ENCODE results near the gene KLHL4. TPM values are rescaled to one million over a fixed set of nuclear protein-coding genes. Genes with fewer than 3 reads are reported as not detected.

The KLHL4 gene
- total and polyA plus RNA-seq, 2 donors (not counting 1 experiment from before 2014, with no cell fraction given): not detected

DNA sequence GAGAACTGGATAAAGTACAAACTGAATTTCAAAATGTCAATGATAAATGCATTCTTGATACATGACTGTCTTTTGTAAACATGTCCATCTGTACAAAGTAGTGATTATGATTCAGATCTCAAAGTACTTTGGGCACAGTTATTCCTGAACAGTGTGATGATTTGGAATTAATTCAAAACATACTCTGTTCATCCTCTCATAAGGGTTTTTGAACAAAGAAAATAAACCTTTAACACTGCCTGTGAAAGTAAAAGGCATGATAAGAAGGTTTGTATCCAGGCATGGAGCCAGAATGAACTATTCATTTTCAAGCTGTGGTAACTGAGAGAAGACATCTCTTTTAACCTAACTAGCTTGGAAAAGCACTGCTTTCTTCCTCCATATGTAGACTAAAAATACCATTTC lies 883 bp upstream of the KLHL4 start:
- H3K4me1 ChIP-seq (ENCODE audit: control insufficient read depth in 2 of 2, insufficient read depth in 2 of 2, low read length in 2 of 2): no peaks in the 10 kb centered on the region

GRCh38 chrX:87518504-87518903 lies 902 bp downstream of the KLHL4 start:
- H4K20me1 ChIP-seq (ENCODE audit: control insufficient read depth, insufficient read depth, low read length, poor library complexity, severe bottlenecking): no peaks in the 10 kb centered on the region
- no peaks in the 10 kb centered on the region for H3K9me3 Mint-ChIP-seq (ENCODE audit: insufficient read depth)
- no peaks in the 10 kb centered on the region for H3K27me3 ChIP-seq (replicated peaks in 1 of 4; ENCODE audit: control extremely low read depth in 1 of 4, control insufficient read depth in 3 of 4, insufficient read depth in 4 of 4, low read length in 3 of 4)
- no peaks in the 10 kb centered on the region for H3K4me1 ChIP-seq (ENCODE audit: control insufficient read depth in 2 of 2, insufficient read depth in 2 of 2, low read length in 2 of 2)
- no peak overlapping the region for H2AFZ ChIP-seq (ENCODE audit: insufficient read depth, low read depth, low read length, poor library complexity, severe bottlenecking)
- DNase-seq (no peak), ATAC-seq (ENCODE audit: low read depth) (no peak)
- H3K4me3 ChIP-seq (ENCODE audit: control extremely low read depth in 1 of 5, extremely low read depth in 1 of 5, insufficient read depth in 1 of 5, low read depth in 2 of 5, low read length in 4 of 5): no peak overlapping the region
- ChIA-PET CTCF (no interaction called here), POLR2A (no interaction called here)
- H3K36me3 ChIP-seq (replicated peaks in 1 of 2; ENCODE audit: control extremely low read depth in 1 of 2, control insufficient read depth in 1 of 2, extremely low read depth in 1 of 2, insufficient read depth in 2 of 2, low read length in 1 of 2): no peaks in the 10 kb centered on the region
- WGBS (ENCODE audit: insufficient coverage): no CpG with 5 or more reads among the region's 6 CpGs
- TF ChIP-seq EZH2 (IDR thresholded peaks at IDR 0.05; ENCODE audit: borderline replicate concordance, insufficient read depth, low read depth, low read length, poor library complexity, severe bottlenecking): no peak
- TF ChIP-seq CTCF (IDR thresholded peaks at IDR 0.05): no peak
- no peak overlapping the region for H3K27ac ChIP-seq (ENCODE audit: low read length in 2 of 2)
- no peaks in the 10 kb centered on the region for H3K79me2 ChIP-seq (ENCODE audit: control insufficient read depth, insufficient read depth, low read length)
- no peak overlapping the region for H3K4me3 Mint-ChIP-seq
- no peak overlapping the region for H3K4me2 ChIP-seq (replicated peaks; ENCODE audit: low read depth, low read length, poor library complexity, severe bottlenecking)
- no peaks in the 10 kb centered on the region for H3K27me3 Mint-ChIP-seq
- H3K4me1 Mint-ChIP-seq: no peaks in the 10 kb centered on the region
- no peak overlapping the region for H3K27ac Mint-ChIP-seq
- H3K9me3 ChIP-seq (ENCODE audit: control extremely low read depth in 1 of 3, control insufficient read depth in 2 of 3, insufficient read depth in 1 of 3, low read length in 2 of 3): no peaks in the 10 kb centered on the region
- H3K9ac ChIP-seq (ENCODE audit: low read length): no peak overlapping the region
- intact Hi-C loops (cut with micrococcal nuclease): no loop called here

More for the DNA sequence above, 883 bp upstream of the KLHL4 start:
- Mint-ChIP-seq H3K27me3 (no peaks in the 10 kb centered on the region), H3K4me3 (no peak overlapping the region), H3K27ac (no peak overlapping the region), H3K9me3 (ENCODE audit: insufficient read depth) (no peaks in the 10 kb centered on the region), H3K4me1 (no peaks in the 10 kb centered on the region)
- Histone ChIP-seq H3K79me2 (ENCODE audit: control insufficient read depth, insufficient read depth, low read length) (no peaks in the 10 kb centered on the region), H4K20me1 (ENCODE audit: control insufficient read depth, insufficient read depth, low read length, poor library complexity, severe bottlenecking) (no peaks in the 10 kb centered on the region), H3K4me2 (replicated peaks; ENCODE audit: low read depth, low read length, poor library complexity, severe bottlenecking) (no peak overlapping the region), H2AFZ (ENCODE audit: insufficient read depth, low read depth, low read length, poor library complexity, severe bottlenecking) (no peak overlapping the region), H3K27ac (ENCODE audit: low read length in 2 of 2) (no peak overlapping the region), H3K27me3 (replicated peaks in 1 of 4; ENCODE audit: control extremely low read depth in 1 of 4, control insufficient read depth in 3 of 4, insufficient read depth in 4 of 4, low read length in 3 of 4) (no peaks in the 10 kb centered on the region), H3K36me3 (replicated peaks in 1 of 2; ENCODE audit: control extremely low read depth in 1 of 2, control insufficient read depth in 1 of 2, extremely low read depth in 1 of 2, insufficient read depth in 2 of 2, low read length in 1 of 2) (no peaks in the 10 kb centered on the region), H3K4me3 (ENCODE audit: control extremely low read depth in 1 of 5, extremely low read depth in 1 of 5, insufficient read depth in 1 of 5, low read depth in 2 of 5, low read length in 4 of 5) (no peak overlapping the region), H3K9ac (ENCODE audit: low read length) (no peak overlapping the region), H3K9me3 (ENCODE audit: control extremely low read depth in 1 of 3, control insufficient read depth in 2 of 3, insufficient read depth in 1 of 3, low read length in 2 of 3) (no peaks in the 10 kb centered on the region)
- ATAC-seq (ENCODE audit: low read depth): no peak
- no peak for TF ChIP-seq EZH2 (IDR thresholded peaks at IDR 0.05; ENCODE audit: borderline replicate concordance, insufficient read depth, low read depth, low read length, poor library complexity, severe bottlenecking)
- no peak for TF ChIP-seq CTCF (IDR thresholded peaks at IDR 0.05)
- POLR2A ChIA-PET: no interaction called here
- intact Hi-C loops (cut with micrococcal nuclease): no loop called here
- no peak for DNase-seq
- CTCF ChIA-PET: no interaction called here
